HEK293T (cell line): ENCODE data around the gene LRMDA.

ENCODE experiments used
- CTBP1 ChIP-seq: fragments of 450-650 bp; IDR thresholded peaks from 2 replicates; pipeline ENCODE4 v1.6.1; 2016; ENCODE audit warnings: borderline replicate concordance
- ELF4 ChIP-seq: fragments of 450-650 bp; IDR thresholded peaks from 2 replicates; pipeline ENCODE4 v1.6.1; 2017; ENCODE audit warnings: antibody characterized with exemption
- FOXA1 ChIP-seq: fragments of 450-650 bp; IDR thresholded peaks from 2 replicates; pipeline ENCODE4 v1.6.1; 2016; ENCODE audit warnings: mild to moderate bottlenecking
- FOXK2 ChIP-seq: fragments of 450-650 bp; IDR thresholded peaks from 2 replicates; pipeline ENCODE4 v1.6.1; 2016; ENCODE audit warnings: mild to moderate bottlenecking
- FOXM1 ChIP-seq: fragments of 450-650 bp; IDR thresholded peaks from 2 replicates; pipeline ENCODE4 v1.6.1; 2017; ENCODE audit warnings: mild to moderate bottlenecking, borderline replicate concordance
- L3MBTL2 ChIP-seq: fragments of 450-650 bp; conservative IDR thresholded peaks from 2 replicates; pipeline ENCODE4 v1.6.1; 2016; ENCODE audit warnings: mild to moderate bottlenecking
- SP1 ChIP-seq: fragments of 450-650 bp; IDR thresholded peaks from 2 replicates; pipeline ENCODE4 v1.6.1; 2017
- SUZ12 ChIP-seq: fragments of 450-650 bp; IDR thresholded peaks from 2 replicates; pipeline ENCODE4 v1.6.1; 2016; ENCODE audit warnings: mild to moderate bottlenecking
- TF ChIP-seq, protein P1 (sequence below): fragments of 450-650 bp; IDR thresholded peaks from 2 replicates; pipeline ENCODE4 v1.6.1; 2016

DNA sequence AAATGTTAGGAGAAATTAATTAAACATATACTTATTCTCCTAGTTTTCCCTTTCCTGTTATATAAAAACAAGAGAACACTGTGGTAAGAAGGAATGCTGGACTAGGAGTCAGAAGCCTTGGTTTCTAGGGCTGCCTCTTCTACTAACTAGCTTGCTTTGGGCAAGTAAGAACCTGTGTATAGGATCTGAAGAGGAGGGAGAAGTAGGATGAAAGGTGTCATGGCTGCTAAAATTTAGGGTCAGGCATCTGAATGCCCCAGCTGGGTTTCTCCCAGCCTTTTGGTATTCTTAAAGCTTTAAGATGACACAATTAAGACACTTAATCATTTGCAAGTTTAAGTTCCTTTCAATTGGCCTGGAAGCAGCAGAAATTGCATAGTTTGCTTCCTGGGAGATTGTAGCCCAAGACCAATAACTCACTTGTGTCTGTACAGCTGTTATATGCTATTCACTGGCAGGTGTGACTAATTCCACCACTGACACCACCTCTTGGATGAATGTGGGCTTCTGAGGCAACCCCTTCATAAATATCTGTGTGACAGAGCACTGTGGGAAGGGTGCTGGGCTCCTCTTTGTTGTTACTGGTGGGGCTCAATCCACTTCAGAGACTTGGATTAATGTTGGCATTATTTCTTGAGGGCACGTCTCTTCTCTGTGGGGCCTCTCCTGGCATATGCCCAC, 137.2 kb downstream of the LRMDA start:
- TF ChIP-seq SP1, result no peak
- no peak for TF ChIP-seq FOXA1
- TF ChIP-seq L3MBTL2, result no peak
- TF ChIP-seq, protein P1, sequence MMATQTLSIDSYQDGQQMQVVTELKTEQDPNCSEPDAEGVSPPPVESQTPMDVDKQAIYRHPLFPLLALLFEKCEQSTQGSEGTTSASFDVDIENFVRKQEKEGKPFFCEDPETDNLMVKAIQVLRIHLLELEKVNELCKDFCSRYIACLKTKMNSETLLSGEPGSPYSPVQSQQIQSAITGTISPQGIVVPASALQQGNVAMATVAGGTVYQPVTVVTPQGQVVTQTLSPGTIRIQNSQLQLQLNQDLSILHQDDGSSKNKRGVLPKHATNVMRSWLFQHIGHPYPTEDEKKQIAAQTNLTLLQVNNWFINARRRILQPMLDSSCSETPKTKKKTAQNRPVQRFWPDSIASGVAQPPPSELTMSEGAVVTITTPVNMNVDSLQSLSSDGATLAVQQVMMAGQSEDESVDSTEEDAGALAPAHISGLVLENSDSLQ, result no peak
- TF ChIP-seq FOXK2, result no peak
- TF ChIP-seq CTBP1, result no peak
- no peak for TF ChIP-seq ELF4
- TF ChIP-seq FOXM1, result no peak
- no peak for TF ChIP-seq SUZ12
